Endodermal cell (in vitro differentiated cells): ENCODE data around the gene TAF1D. TPM values are rescaled to one million over a fixed set of nuclear protein-coding genes. Genes with fewer than 3 reads are reported as not detected.
"Not testable (repeated sequence)": the region's sequence is repeated elsewhere in the genome, so short reads cannot be mapped to it uniquely, and the experiment has no call there.

Experiments
- DNase-seq: peaks from one replicate; pipeline ENCODE4 v3.0.0-alpha.2; 2017
- H3K27ac ChIP-seq: 2 replicates; pipeline ENCODE4 v1.5.1; 2013; ENCODE audit warnings: mild to moderate bottlenecking, low read depth, low read length, moderate library complexity
- H3K27me3 ChIP-seq: 2 replicates; pipeline ENCODE4 v1.6.1; 2013; ENCODE audit warnings: mild to moderate bottlenecking, low read length, moderate library complexity; ENCODE audit not compliant: insufficient read depth, control insufficient read depth, poor library complexity, severe bottlenecking
- H3K36me3 ChIP-seq: 2 replicates; pipeline ENCODE4 v1.7.0; 2013; ENCODE audit warnings: mild to moderate bottlenecking, low read length, moderate library complexity; ENCODE audit not compliant: control insufficient read depth, insufficient read depth
- H3K4me1 ChIP-seq: one replicate; pipeline ENCODE4 v1.7.0; 2013; ENCODE audit warnings: low read length; ENCODE audit not compliant: control insufficient read depth, insufficient read depth
- H3K4me3 ChIP-seq: 2 replicates; pipeline ENCODE4 v1.5.1; 2013; ENCODE audit warnings: mild to moderate bottlenecking, low read length, moderate library complexity
- H3K9ac ChIP-seq: 2 replicates; pipeline ENCODE4 v1.6.1; 2013; ENCODE audit warnings: mild to moderate bottlenecking, low read length, moderate library complexity; ENCODE audit not compliant: poor library complexity, severe bottlenecking; ENCODE audit errors: extremely low read depth
- H3K9me3 ChIP-seq: 2 replicates; pipeline ENCODE4 v1.6.1; 2013; ENCODE audit warnings: mild to moderate bottlenecking, low read length, moderate library complexity; ENCODE audit not compliant: control insufficient read depth
- H3K27ac Mint-ChIP-seq: 2 replicates; pipeline ENCODE4 v1.8.0; 2020; ENCODE audit warnings: mixed read lengths
- H3K27me3 Mint-ChIP-seq: 2 replicates; pipeline ENCODE4 v1.8.0; 2021; ENCODE audit warnings: mild to moderate bottlenecking, mixed read lengths; ENCODE audit not compliant: insufficient read depth
- H3K36me3 Mint-ChIP-seq: 2 replicates; pipeline ENCODE4 v1.8.0; 2020; ENCODE audit warnings: low read depth, mixed read lengths
- H3K4me1 Mint-ChIP-seq: 2 replicates; pipeline ENCODE4 v1.8.0; 2020; ENCODE audit warnings: mixed read lengths
- H3K4me3 Mint-ChIP-seq: 2 replicates; pipeline ENCODE4 v1.8.0; 2020; ENCODE audit warnings: mild to moderate bottlenecking, moderate library complexity, mixed read lengths
- H3K9me3 Mint-ChIP-seq: 2 replicates; pipeline ENCODE4 v1.8.0; 2020; ENCODE audit warnings: mild to moderate bottlenecking, mixed read lengths
- WGBS, 2 experiments: methylation state at CpG; one replicate each; pipeline versions ENCODE4 v1.1.5 to v1.1.7; 2013; ENCODE audit warnings: missing lambda C conversion rate in 2 of 2, mixed read lengths in 1 of 2; ENCODE audit not compliant: insufficient coverage in 1 of 2, insufficient read length in 1 of 2; 5-methylcytosine and 5-hydroxymethylcytosine counted together
- total RNA-seq, 2 donors: library from RNA; stranded (reverse); fragmentation: NEBNext Ultra II Directional in 1 of 2; extraction: Animal tissue kit (Norgen Biotek cat#: 25700) in 1 of 2; gene quantifications; 2 replicates in 1 of 2; 3 replicates in 1 of 2; pipeline ENCODE4 v1.2.1, GENCODE V29; 2021
- TF ChIP-seq, protein P1 (sequence below): fragments of 200-600 bp; sonication (generic); conservative IDR thresholded peaks from 2 replicates; pipeline ENCODE4 v1.5.0; 2021; ENCODE audit warnings: antibody characterized with exemption, mild to moderate bottlenecking

The TAF1D gene
- total RNA-seq, 2 donors from 2014 or later = 195 to 231 TPM

GRCh38 chr11:93775289-93775688 is 34.0 kb upstream of the TAF1D start:
- Histone ChIP-seq H3K9ac (no peak overlapping the region), H3K9me3 (peaks cover 25% of the 10 kb centered on the region), H3K27me3 (no peaks in the 10 kb centered on the region), H3K27ac (no peak overlapping the region), H3K36me3 (no peaks in the 10 kb centered on the region), H3K4me1 (no peaks in the 10 kb centered on the region), H3K4me3 (no peak overlapping the region)
- peak; percentile 85 for DNase-seq
- H3K36me3 Mint-ChIP-seq = peaks cover 10% of the 10 kb centered on the region
- no peak overlapping the region for H3K4me3 Mint-ChIP-seq
- H3K27me3 Mint-ChIP-seq = no peaks in the 10 kb centered on the region
- no peaks in the 10 kb centered on the region for H3K9me3 Mint-ChIP-seq
- TF ChIP-seq, protein P1, sequence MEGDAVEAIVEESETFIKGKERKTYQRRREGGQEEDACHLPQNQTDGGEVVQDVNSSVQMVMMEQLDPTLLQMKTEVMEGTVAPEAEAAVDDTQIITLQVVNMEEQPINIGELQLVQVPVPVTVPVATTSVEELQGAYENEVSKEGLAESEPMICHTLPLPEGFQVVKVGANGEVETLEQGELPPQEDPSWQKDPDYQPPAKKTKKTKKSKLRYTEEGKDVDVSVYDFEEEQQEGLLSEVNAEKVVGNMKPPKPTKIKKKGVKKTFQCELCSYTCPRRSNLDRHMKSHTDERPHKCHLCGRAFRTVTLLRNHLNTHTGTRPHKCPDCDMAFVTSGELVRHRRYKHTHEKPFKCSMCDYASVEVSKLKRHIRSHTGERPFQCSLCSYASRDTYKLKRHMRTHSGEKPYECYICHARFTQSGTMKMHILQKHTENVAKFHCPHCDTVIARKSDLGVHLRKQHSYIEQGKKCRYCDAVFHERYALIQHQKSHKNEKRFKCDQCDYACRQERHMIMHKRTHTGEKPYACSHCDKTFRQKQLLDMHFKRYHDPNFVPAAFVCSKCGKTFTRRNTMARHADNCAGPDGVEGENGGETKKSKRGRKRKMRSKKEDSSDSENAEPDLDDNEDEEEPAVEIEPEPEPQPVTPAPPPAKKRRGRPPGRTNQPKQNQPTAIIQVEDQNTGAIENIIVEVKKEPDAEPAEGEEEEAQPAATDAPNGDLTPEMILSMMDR = peak; percentile 77
- peaks cover 12% of the 10 kb centered on the region for H3K4me1 Mint-ChIP-seq
- 0 to 100% methylated on average over 1 of the region's 2 CpGs for WGBS, 2 experiments
- no peak overlapping the region for H3K27ac Mint-ChIP-seq

DNA sequence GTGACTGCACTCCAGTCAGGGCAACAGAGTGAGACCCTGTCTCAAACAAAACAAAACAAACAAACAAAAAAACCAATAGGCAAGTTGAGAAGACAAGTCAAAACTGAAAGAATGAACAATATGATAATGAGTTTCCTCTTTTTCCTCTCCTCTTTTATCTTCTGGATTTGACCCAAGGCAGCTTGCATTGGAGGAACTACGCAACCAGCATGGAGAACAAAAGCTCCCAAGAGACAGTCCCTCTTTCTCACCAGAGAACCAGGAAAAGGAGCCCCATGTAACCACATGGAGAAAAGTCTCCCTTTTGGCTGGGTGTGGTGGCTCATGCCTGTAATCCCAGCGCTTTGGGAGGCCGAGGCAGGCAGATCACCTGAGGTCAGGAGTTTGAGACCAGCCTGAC is 33.3 kb upstream of the TAF1D start:
- H3K36me3 ChIP-seq, H3K9me3 Mint-ChIP-seq, H3K4me3 ChIP-seq, H3K27me3 ChIP-seq, H3K4me1 ChIP-seq, H3K27ac ChIP-seq, H3K9ac ChIP-seq, H3K36me3 Mint-ChIP-seq, H3K27ac Mint-ChIP-seq, H3K4me3 Mint-ChIP-seq, DNase-seq, H3K27me3 Mint-ChIP-seq: not testable (repeated sequence)
- H3K4me1 Mint-ChIP-seq = peaks cover 17% of the 10 kb centered on the region
- peaks cover 25% of the 10 kb centered on the region for H3K9me3 ChIP-seq
- 96% methylated on average over 3 of the region's 3 CpGs; no CpG with 5 or more reads in 1 of the 2 experiments for WGBS, 2 experiments

DNA sequence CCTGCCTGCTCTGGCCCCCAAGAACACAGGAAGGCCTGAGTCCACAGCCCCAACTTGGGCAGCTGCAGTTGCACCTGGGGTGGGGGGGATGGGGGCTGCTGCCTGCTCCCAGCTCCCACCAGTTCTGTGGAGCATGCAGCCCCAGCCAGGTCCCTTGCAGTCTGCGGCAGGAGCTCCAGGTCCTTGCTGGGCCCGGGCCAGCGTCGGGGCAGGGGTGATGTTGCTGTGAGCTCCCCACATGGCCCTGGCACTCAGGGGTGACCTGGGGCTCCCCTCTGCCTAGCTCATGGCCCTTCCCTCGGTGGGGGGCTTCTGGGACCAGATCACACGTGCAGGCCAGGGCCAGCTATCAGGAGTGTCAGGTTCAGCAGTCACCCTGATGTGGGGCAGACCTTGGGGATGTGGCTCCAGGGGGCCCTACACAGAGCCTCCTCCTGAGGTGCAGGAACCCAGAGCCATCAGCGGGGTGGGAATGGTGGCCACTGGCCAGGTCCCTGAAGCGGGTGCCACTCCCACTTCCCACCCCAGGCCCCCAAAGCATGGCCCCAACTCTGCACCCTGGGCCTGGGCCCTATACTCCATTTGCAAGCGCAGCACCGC is 32.4 kb upstream of the TAF1D start:
- Histone ChIP-seq H3K36me3 (no peaks in the 10 kb centered on the region), H3K4me3 (no peak overlapping the region), H3K9me3 (peaks cover 25% of the 10 kb centered on the region), H3K27ac (no peak overlapping the region), H3K27me3 (no peaks in the 10 kb centered on the region), H3K9ac (no peak overlapping the region), H3K4me1 (no peaks in the 10 kb centered on the region)
- Mint-ChIP-seq H3K27me3 (no peaks in the 10 kb centered on the region), H3K4me3 (no peak overlapping the region), H3K27ac (no peak overlapping the region), H3K4me1 (peaks cover 23% of the 10 kb centered on the region), H3K9me3 (no peaks in the 10 kb centered on the region), H3K36me3 (peaks cover under 1% of the 10 kb centered on the region)
- 94 to 95% methylated on average over 8 to 10 of the region's 10 CpGs for WGBS, 2 experiments
- no peak for DNase-seq
- TF ChIP-seq, protein P1 = no peak

GRCh38 chr11:93773045-93773477 is 31.8 kb upstream of the TAF1D start:
- Mint-ChIP-seq H3K36me3 (peaks cover 2% of the 10 kb centered on the region), H3K27me3 (no peaks in the 10 kb centered on the region), H3K4me1 (peaks cover 29% of the 10 kb centered on the region), H3K27ac (no peak overlapping the region), H3K9me3 (peaks cover under 1% of the 10 kb centered on the region), H3K4me3 (no peak overlapping the region)
- 83 to 90% methylated on average over 1 to 3 of the region's 3 CpGs for WGBS, 2 experiments
- H3K9ac ChIP-seq = no peak overlapping the region
- DNase-seq = peak; percentile 88
- no peak overlapping the region for H3K4me3 ChIP-seq
- H3K9me3 ChIP-seq = peaks cover 27% of the 10 kb centered on the region
- no peak overlapping the region for H3K27ac ChIP-seq
- no peaks in the 10 kb centered on the region for H3K4me1 ChIP-seq
- H3K27me3 ChIP-seq = no peaks in the 10 kb centered on the region
- TF ChIP-seq, protein P1 = no peak
- no peaks in the 10 kb centered on the region for H3K36me3 ChIP-seq
